HG03457 (cell line): ENCODE measurements around the gene EIF2B1.

Experiments
- ATAC-seq: cut with Tn5 transposase; IDR thresholded peaks from one replicate; pipeline ENCODE4 v1.9.1; 2021; ENCODE audit warnings: moderate number of reproducible peaks; ENCODE audit not compliant: unreplicated experiment

EIF2B1 gene

DNA sequence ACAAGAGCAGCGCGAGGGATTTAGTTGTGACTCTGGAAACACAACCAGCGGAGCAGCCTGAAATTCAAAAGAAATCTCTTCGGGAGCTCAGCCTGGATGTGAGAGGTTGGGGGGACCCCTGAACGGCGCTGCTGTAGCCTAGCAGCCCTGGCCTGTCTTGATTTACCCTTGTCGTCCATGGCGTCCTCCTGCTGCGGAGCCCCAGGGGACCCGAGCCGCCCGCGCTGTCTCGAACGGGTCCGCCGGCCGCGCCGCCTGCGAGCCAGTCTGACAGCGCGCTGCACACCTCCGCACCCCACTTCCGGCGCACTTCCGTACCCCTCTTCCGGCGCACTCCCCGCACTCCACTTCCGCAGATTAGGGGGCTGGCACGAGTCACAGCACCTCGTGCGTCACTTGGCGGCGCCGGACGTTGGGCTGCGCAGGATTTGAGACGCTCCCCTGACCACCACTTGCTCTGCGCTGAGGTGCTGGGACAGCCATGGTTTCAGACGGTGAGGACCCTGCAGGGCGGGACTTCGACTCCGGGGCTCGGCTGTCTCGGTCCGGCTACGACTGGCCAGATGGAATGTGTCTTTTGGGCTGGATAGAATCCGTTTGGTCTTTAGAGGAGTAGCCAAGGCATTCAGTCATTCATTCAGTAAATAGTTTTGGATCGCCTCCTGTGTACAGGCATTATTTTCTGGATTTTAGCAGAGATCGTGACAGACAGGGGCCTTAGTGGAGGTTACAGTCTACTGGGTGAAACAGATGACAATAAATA, at the start of gene EIF2B1, which contains the start of gene GTF2H3:
EIF2B1 (minus strand) TSS at position 308 of the 763 bp plus-strand sequence; CDS start at position 179, 129 bp downstream.
GTF2H3 (plus strand) TSS at position 451 of the 763 bp plus-strand sequence; CDS start at position 482, 31 bp downstream.
- ATAC-seq, result peak; percentile 84

GRCh38 chr12:123681605-123682004, 48.1 kb upstream of the EIF2B1 start:
- no peak for ATAC-seq

GRCh38 chr12:123678981-123679380, 45.5 kb upstream of the EIF2B1 start:
- ATAC-seq, result no peak

GRCh38 chr12:123676616-123677320, 43.3 kb upstream of the EIF2B1 start:
- no peak for ATAC-seq

GRCh38 chr12:123675436-123675835, 42.0 kb upstream of the EIF2B1 start:
- no peak for ATAC-seq

DNA sequence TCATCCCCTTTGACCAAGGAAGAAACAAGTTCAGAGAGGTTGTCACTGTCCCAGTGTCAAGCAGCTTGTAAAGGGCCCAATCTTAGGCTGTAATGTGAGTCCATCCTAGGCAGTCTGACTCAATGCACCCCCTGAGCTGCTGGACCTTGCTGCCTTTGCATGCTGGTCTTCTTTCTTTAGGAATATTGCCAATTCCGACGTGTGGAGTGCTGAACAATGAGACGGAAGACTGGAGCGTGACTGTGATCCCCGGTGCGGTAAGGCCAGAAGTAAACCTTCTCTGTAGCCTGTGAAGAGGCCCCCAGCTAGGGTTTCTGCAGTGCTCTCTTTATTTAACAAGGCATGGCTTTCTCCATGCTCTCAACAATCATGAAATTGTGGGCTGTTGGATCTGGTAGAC, 38.4 kb upstream of the EIF2B1 start:
- ATAC-seq, result no peak

GRCh38 chr12:123670882-123671728, 37.6 kb upstream of the EIF2B1 start, which contains the start of gene TCTN2:
Gene TCTN2, plus strand, starts transcription at chr12:123671113. Its CDS starts 128 bp downstream, at chr12:123671241.
- ATAC-seq, result peak; percentile 93

DNA sequence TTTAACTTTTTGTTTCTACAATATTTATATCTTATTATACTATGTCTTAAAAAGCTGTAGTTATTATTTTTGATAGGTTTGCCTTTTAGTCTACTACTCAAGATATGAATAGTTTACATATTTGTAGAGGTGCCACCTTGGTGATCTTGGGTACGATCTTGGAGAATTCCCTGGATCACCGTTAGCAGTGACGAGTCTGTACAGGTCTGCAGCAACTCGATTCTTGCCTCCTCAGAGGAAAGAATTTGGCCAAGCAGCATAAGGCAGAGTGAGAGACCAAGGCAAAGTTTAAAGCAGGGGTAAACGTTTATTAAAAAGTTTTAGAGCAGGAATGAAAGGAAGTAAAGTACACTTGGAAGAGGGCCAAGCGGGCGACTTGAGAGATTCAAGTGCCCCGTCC, 34.3 kb upstream of the EIF2B1 start:
- no peak for ATAC-seq

DNA sequence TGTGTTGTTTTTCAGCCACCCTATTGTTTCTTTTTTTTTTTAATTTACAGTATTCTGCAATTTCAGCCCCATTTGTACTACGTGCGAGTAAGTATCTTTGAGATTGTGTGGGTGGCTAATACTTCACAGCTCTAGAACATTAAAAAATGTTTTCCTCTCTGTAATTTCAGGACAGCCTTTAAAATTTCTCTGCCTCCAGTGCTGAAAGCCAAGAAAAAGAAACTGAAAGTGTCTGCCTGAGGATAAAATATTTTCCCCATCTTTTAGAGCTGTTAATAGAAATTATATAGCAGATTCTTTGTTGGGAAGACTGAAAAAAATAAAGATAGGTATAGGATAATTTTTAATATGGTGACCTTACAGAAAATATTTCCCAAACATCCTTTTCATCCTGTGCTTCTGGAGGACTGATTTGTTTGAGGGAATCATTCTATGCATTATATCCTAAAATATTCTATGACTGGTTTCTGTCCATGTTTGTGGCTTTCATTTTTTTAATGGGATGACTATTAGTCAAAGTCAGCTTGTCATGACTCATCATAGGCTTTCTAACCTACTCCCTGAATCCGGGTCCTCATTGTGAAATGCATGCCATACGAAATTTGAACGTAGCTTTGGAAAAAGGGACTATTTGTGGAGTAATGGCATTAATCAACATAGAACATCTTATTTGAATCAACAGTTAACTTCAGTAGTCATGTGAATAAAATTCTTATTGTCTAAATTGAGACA, 26.7 kb upstream of the EIF2B1 start:
- ATAC-seq, result no peak

GRCh38 chr12:123657211-123657610, 23.7 kb upstream of the EIF2B1 start:
- no peak for ATAC-seq

GRCh38 chr12:123656392-123656791, 22.9 kb upstream of the EIF2B1 start:
- no peak for ATAC-seq

DNA sequence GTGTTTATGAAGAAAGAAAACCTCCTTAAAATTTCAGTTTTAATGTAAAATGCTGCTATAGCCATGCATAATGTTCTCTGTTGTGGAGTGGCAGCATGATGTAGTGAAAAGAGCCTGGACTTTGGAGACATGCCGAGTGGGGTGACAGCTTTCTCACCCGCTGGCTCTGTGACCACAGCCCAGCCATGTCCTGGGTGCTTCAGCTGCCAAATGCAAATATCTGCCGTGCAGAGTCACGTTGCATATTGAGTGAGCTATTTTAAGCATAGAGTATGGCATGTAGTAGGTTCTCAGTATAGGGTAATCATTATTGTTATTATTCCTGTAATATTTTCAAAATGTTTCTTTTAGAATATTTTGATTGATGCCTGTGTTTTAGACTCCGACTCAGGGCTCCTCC, 21.9 kb upstream of the EIF2B1 start:
- ATAC-seq, result peak; percentile 79

DNA sequence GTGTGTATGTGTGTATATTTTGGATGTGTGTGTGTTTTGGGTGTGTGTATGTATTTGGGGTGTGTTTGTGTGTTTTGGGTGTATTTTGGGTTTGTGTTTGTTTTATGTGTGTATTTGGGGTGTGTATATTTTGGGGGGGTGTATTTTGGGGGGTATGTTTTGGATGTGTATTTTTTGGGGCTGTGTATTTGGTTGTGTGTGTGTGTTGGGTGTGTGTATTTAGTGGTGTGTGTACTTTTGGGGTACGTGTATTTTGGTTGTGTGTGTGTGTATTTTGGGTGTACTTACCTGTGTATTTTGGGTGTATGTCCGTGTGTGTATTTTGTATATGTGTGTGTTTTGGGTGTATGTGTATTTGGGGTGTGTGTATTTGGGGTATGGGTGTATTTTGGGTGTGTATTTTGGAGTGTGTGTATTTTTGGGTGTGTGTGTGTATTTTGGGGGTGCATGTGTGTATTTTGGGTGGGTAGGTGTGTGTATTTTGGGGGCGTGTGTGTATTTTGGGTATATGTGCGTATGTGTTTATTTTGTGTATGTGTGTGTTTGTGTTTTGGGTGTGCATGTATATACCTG, 20.7 kb upstream of the EIF2B1 start:
- no peak for ATAC-seq

DNA sequence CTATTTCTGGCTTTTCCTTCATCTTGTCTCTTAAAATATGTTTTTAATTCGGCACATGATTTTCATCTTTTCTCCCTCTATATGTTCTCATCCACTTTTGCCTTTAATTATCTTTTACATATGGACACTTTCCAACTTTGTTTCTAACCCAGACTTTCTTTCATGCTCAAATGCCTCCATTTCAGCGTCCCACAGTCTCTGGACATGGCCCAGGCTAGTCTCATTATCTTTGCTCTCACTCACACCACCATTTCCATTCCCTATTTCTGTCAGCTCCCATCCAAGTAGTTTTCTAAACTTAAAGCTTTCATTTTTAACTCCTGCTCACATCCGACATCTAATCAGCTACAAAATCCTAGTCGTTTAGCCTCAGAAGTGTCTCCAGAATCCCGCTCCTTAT, 14.9 kb upstream of the EIF2B1 start:
- ATAC-seq, result no peak

- ATAC-seq, result no peak
These were observed 12.4 kb upstream of the EIF2B1 start for GRCh38 chr12:123645878-123646277.

- ATAC-seq, result no peak
These were observed 11.9 kb upstream of the EIF2B1 start for GRCh38 chr12:123645380-123645779.

DNA sequence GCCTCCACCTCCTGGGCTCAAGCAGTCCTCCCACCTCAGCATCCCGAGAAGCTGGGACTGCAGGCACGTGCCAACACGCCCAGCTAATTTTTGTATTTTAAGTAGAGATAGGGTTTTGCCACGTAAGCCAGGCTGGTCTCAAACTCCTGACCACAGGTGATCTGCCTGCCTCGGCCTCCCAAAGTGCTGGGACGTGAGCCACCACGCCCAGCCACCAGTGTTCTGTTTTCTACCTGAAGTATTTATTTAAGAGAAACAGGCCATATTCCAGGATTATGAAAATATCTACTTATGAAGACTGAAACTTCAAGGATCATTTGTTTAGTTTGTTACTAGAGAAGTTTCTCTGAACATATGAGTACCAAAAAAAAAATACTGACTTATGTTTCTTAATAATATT, 10.4 kb upstream of the EIF2B1 start:
- no peak for ATAC-seq

- no peak for ATAC-seq
These were observed 666 bp upstream of the EIF2B1 start for GRCh38 chr12:123634142-123634561.

DNA sequence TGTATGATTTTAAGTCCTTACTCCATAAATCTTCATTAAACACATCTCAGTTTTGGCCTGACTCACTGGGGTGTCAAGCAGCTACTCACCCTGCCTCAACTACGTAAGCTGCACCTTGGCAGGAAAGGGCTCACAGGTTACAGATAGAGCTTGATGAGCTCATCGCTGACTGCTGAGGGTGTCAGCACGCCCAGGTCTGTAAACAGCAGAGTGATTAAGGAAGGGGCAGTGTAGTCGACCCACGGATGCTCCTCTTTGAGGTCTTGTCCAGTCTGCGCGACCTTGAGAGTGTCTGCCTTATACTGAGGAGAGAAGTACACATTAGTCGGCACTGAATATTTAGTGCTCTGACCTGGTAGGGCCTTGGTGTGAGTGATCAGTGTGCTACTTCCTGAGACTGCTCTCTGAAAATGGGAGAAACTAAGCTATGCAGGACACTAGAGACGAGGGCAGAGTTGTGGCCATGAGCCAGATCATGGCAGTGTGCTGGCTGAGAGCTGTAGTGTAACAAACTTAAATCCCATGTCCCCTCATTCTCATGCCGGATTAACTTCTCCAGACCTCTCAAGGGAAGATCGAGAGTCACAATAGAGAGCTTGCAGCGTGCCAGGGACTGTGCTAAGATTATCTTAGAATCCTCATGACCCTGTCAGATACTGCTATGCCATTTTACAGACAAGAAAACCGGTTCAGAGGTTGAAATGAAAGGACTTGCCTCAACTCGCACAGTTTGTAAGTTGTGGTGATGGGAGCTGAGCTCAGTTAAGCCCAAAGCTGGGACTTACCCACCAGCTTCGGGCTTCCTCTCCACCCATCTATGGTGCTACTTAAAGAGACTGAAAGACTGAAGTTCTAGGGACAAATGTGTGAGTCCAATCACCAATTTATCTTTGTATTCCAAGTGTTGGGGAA, 11.6 kb downstream of the EIF2B1 start:
- ATAC-seq, result no peak
